IPS-20b (cell line): ENCODE measurements around the gene ZNF512B.
"Not testable (repeated sequence)": the region's sequence is repeated elsewhere in the genome, so short reads cannot be mapped to it uniquely, and the experiment has no call there.

Experiments used
- H3K27ac ChIP-seq: one replicate; pipeline ENCODE4 v1.5.1; 2013; ENCODE audit warnings: low read length
- H3K27me3 ChIP-seq: 2 replicates; pipeline ENCODE4 v1.6.1; 2013; ENCODE audit warnings: mild to moderate bottlenecking, low read length, inconsistent platforms; ENCODE audit not compliant: insufficient read depth
- H3K36me3 ChIP-seq: 2 replicates; pipeline ENCODE4 v1.6.1; 2013; ENCODE audit warnings: low read depth, mild to moderate bottlenecking, inconsistent platforms, low read length, moderate library complexity; ENCODE audit not compliant: insufficient read depth
- H3K4me1 ChIP-seq: 2 replicates; pipeline ENCODE4 v1.6.1; 2013; ENCODE audit warnings: mild to moderate bottlenecking, control low read depth, inconsistent platforms, low read length, moderate library complexity; ENCODE audit not compliant: insufficient read depth
- H3K4me3 ChIP-seq: 2 replicates; pipeline ENCODE4 v1.5.1; 2013; ENCODE audit warnings: mild to moderate bottlenecking, low read length, inconsistent platforms
- H3K9ac ChIP-seq: 2 replicates; pipeline ENCODE4 v1.6.1; 2013; ENCODE audit warnings: low read depth, mild to moderate bottlenecking, inconsistent platforms, low read length, moderate library complexity
- H3K9me3 ChIP-seq: 2 replicates; pipeline ENCODE4 v1.6.1; 2013; ENCODE audit warnings: mild to moderate bottlenecking, low read depth, low read length, inconsistent platforms; ENCODE audit not compliant: insufficient read depth

Gene ZNF512B, protein sequence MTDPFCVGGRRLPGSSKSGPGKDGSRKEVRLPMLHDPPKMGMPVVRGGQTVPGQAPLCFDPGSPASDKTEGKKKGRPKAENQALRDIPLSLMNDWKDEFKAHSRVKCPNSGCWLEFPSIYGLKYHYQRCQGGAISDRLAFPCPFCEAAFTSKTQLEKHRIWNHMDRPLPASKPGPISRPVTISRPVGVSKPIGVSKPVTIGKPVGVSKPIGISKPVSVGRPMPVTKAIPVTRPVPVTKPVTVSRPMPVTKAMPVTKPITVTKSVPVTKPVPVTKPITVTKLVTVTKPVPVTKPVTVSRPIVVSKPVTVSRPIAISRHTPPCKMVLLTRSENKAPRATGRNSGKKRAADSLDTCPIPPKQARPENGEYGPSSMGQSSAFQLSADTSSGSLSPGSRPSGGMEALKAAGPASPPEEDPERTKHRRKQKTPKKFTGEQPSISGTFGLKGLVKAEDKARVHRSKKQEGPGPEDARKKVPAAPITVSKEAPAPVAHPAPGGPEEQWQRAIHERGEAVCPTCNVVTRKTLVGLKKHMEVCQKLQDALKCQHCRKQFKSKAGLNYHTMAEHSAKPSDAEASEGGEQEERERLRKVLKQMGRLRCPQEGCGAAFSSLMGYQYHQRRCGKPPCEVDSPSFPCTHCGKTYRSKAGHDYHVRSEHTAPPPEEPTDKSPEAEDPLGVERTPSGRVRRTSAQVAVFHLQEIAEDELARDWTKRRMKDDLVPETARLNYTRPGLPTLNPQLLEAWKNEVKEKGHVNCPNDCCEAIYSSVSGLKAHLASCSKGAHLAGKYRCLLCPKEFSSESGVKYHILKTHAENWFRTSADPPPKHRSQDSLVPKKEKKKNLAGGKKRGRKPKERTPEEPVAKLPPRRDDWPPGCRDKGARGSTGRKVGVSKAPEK

DNA sequence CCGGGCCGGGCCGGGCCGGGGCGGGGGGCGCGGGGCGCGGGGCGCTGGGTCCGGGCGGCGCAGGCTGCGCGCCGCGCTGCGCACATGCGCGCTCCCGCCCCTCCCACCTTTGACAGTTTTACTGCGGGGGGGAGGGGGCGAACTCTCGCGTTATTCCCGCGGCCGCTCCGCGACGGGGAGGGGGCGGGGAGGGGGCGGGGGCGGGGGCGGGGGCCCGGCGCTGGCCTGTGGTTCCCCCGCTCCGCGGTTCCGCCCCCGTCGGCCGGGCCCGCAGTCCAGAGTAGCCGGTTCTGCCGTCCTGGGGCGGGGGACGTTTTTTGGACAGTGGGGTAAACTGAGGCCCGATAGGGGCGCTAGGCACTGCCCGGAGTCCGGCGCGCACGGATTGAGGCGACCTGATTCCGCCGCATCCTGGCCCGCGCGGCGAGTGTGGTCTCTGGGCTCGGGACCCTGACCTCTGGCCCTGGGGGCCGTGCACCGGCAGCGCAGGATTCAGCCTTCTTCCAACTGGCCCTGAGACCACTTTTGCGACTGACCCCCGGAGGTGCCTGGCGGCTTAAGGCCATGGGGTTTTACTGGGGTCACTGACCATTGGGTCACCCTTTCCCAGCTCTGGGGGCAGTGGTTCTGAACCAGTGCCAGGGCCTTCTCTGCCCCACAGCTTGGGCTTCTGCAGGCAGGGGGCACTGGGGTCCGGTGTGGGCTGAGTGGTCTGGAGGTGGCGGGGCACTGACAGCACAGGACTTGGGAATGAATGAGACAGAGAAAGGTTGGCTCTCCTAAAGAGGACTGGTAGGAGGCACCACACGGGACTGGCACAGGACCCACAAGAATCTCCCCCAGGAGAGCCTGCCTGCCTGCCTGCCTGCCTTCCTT lies at the start of gene ZNF512B:
Gene ZNF512B (minus strand): TSS at position 93 of the 876 bp plus-strand sequence. CDS start 1,980 bp downstream, outside the sequence.
- peaks cover 24% of the 10 kb centered on the region for H3K36me3 ChIP-seq
- peak within 1 kb of the TSS; percentile 88 for H3K9ac ChIP-seq
- H3K27me3 ChIP-seq, result peaks cover 20% of the 10 kb centered on the region
- no peaks in the 10 kb centered on the region for H3K9me3 ChIP-seq
- H3K27ac ChIP-seq, result no peak within 1 kb of the TSS
- no peaks in the 10 kb centered on the region for H3K4me1 ChIP-seq
- H3K4me3 ChIP-seq, result peak within 1 kb of the TSS; percentile 80

DNA sequence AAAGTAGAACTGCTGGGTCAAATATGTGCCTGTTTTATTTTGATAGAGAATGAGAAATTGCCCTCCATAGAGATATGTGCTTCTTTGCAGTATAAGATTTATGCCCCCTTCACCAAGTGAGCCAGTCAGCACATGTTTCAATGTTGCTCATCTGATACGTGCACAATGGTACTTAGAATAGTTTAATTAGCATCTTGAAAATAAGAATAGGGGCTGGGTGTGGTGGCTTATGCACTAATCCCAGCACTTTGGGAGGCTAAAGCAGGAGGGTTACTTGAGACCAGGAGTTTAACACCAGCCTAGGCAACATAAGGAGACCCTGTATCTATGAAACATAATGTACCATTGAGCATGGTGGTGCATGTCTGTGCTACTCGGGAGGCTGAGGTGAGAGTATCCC lies 45.9 kb upstream of the ZNF512B start:
- Histone ChIP-seq H3K27me3 (no peaks in the 10 kb centered on the region), H3K9me3 (no peaks in the 10 kb centered on the region), H3K4me1 (no peaks in the 10 kb centered on the region), H3K9ac (no peak overlapping the region), H3K4me3 (no peak overlapping the region), H3K36me3 (peaks cover 73% of the 10 kb centered on the region), H3K27ac (no peak overlapping the region)

DNA sequence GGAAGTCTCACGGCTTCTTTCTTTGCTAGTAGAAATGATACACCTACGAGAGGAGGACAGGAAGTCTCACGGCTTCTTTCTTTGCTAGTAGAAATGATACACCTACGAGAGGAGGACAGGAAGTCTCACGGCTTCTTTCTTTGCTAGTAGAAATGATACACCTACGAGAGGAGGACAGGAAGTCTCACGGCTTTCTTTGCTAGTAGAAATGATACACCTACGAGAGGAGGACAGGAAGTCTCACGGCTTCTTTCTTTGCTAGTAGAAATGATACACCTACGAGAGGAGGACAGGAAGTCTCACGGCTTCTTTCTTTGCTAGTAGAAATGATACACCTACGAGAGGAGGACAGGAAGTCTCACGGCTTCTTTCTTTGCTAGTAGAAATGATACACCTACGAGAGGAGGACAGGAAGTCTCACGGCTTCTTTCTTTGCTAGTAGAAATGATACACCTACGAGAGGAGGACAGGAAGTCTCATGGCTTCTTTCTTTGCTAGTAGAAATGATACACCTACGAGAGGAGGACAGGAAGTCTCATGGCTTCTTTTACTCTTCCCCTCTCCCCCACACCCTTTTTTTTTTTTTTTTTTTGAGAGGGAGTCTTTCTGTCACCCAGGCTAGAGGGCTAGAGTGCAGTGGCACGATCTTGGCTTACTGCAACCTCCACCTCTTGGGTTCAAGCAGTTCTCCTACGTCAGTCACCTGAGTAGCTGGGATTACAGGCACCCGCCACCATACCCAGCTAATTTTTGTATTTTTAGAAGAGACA lies 42.8 kb upstream of the ZNF512B start:
- H3K4me3 ChIP-seq, H3K9ac ChIP-seq, H3K27ac ChIP-seq, H3K27me3 ChIP-seq, H3K4me1 ChIP-seq, H3K9me3 ChIP-seq: not testable (repeated sequence)
- peaks cover 74% of the 10 kb centered on the region for H3K36me3 ChIP-seq

DNA sequence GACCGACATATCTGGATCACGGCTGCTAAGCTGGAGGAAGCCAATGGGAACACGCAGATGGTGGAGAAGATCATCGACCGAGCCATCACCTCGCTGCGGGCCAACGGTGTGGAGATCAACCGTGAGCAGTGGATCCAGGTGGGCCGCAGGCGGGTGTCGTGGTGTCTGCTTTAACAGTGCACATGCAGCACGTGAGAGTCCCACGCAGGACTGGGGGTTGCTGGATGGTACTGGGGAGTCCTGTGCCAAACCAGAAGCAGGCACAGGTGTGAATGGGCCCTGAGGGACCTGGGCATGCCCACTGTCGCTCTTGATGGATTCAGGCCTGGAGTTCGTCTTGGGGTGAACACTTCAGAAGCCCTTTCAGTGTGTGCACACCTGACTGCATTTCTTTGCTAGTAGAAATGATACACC lies 41.6 kb upstream of the ZNF512B start:
- Histone ChIP-seq H3K27me3 (no peaks in the 10 kb centered on the region), H3K36me3 (peaks cover 77% of the 10 kb centered on the region), H3K4me1 (no peaks in the 10 kb centered on the region), H3K4me3 (no peak overlapping the region), H3K9ac (no peak overlapping the region), H3K27ac (no peak overlapping the region), H3K9me3 (no peaks in the 10 kb centered on the region)

DNA sequence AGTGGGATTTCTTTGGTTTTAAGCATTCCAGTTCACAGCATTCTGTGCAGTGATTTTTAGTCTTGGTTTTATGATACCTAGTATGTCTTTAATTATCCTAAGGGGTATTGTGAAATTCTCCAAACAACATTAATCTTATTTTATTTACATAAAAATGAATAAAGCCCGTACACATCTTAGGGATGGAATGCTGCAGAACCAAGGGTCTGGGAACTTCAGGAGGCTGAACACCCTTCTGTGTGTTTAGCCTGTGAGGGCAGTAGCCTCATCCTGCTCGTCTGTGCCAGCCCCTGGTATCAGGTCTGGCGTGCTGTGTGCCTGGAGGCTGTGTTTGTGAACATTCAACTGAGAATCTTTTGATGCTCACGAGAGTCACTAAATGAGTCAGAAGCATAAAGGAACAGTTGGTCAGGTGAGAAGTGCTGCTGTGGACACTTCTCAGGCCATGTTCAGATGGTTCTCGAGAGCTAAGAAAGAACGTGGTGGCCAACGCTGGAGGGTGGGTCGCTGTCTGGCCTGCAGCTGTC lies 41.0 kb upstream of the ZNF512B start:
- H3K9ac ChIP-seq, result no peak overlapping the region
- H3K4me3 ChIP-seq, result no peak overlapping the region
- no peaks in the 10 kb centered on the region for H3K4me1 ChIP-seq
- peaks cover 79% of the 10 kb centered on the region for H3K36me3 ChIP-seq
- no peaks in the 10 kb centered on the region for H3K27me3 ChIP-seq
- no peak overlapping the region for H3K27ac ChIP-seq
- no peaks in the 10 kb centered on the region for H3K9me3 ChIP-seq

DNA sequence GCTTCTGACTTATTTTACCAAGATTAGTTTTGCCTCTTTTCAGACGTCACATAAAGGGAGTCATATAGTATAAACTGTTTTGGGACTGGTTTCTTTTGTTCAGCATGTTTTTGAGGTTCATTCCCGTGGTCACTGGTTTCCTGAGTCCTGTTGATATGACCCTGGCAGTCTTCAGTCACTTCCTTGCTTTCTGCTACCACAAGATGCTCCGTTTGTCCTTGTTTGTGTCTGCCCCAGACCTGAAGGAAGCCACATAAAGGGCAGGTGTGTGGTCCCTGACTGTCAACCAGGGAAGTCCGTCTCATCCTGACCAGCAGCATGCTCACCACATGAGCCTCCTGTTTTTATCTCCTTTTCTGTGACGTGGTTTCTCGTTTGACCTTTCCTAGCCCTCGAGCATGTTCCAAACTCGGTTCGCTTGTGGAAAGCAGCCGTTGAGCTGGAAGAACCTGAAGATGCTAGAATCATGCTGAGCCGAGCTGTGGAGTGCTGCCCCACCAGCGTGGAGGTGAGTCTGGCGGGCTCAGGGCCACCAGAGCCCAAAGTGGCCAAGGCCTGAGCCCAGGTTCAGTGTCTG lies 40.2 kb upstream of the ZNF512B start:
- H3K9ac ChIP-seq, result no peak overlapping the region
- H3K27ac ChIP-seq, result no peak overlapping the region

DNA sequence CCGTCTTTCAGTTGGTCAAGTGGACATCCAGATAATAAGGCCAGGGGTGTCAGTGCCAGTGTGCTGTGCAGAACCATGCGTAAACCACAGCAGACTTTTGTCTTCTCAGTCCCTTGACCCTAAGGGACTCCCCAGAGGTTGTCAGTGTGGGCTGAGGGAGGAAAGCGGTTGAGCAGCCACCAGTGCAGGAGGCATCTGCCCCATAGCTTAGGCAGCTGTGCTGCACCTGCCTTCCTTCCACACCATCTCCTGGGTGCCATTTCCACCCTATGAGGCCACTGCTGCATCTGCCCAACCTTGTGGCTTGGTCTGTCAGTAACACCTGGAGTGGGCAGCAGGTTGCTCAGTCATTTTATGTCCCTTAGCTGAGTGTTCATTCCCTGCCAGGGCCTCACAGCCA lies 37.2 kb upstream of the ZNF512B start:
- Histone ChIP-seq H3K27ac (no peak overlapping the region), H3K9me3 (no peaks in the 10 kb centered on the region), H3K27me3 (no peaks in the 10 kb centered on the region), H3K36me3 (peaks cover 80% of the 10 kb centered on the region), H3K4me1 (no peaks in the 10 kb centered on the region), H3K9ac (no peak overlapping the region), H3K4me3 (no peak overlapping the region)

More for the DNA sequence above, 40.2 kb upstream of the ZNF512B start:
- Histone ChIP-seq H3K36me3 (peaks cover 79% of the 10 kb centered on the region), H3K4me1 (no peaks in the 10 kb centered on the region), H3K27me3 (no peaks in the 10 kb centered on the region), H3K9me3 (no peaks in the 10 kb centered on the region), H3K4me3 (no peak overlapping the region)

DNA sequence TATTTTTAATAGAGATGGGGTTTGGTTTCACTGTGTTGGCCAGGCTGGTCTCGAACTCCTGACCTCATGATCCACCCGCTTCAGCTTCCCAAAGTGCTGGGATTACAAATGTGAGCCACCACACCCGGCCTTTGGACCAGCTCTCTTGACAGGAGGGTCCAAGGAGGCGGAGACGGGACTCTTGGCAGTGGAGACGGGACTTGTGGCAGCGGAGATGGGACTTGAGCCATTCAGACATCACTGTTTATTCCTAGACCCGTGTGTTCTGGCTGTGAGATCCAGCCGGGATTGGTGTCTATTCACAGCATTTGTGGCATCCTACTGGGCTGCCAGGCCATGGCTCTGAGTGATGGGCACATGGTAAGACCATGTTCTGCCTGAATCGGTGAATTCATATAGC lies 36.8 kb upstream of the ZNF512B start:
- Histone ChIP-seq H3K4me1 (no peaks in the 10 kb centered on the region), H3K9ac (no peak overlapping the region), H3K27me3 (no peaks in the 10 kb centered on the region), H3K36me3 (peaks cover 83% of the 10 kb centered on the region), H3K4me3 (no peak overlapping the region), H3K27ac (no peak overlapping the region), H3K9me3 (no peaks in the 10 kb centered on the region)

DNA sequence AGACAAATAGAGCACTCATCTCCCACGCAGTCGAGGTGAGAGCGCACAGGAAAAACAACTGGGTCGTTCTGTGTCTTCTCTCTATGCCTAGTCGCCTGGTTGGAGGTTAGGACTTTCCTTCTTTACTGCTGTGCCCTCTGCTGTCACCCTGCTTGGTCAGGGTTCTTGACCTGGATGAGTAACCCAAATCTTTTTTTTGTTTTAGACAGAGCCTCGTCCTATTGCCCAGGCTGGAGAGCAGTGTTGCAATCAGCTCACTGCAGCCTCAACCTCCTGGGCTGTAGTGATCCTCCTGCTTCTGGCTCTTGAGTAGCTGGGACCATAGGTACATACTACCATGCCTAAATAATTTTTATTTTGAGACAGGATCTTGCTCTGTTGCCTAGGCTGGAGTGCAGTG lies 35.7 kb upstream of the ZNF512B start:
- Histone ChIP-seq H3K4me3 (no peak overlapping the region), H3K27me3 (no peaks in the 10 kb centered on the region), H3K36me3 (peaks cover 83% of the 10 kb centered on the region)

DNA sequence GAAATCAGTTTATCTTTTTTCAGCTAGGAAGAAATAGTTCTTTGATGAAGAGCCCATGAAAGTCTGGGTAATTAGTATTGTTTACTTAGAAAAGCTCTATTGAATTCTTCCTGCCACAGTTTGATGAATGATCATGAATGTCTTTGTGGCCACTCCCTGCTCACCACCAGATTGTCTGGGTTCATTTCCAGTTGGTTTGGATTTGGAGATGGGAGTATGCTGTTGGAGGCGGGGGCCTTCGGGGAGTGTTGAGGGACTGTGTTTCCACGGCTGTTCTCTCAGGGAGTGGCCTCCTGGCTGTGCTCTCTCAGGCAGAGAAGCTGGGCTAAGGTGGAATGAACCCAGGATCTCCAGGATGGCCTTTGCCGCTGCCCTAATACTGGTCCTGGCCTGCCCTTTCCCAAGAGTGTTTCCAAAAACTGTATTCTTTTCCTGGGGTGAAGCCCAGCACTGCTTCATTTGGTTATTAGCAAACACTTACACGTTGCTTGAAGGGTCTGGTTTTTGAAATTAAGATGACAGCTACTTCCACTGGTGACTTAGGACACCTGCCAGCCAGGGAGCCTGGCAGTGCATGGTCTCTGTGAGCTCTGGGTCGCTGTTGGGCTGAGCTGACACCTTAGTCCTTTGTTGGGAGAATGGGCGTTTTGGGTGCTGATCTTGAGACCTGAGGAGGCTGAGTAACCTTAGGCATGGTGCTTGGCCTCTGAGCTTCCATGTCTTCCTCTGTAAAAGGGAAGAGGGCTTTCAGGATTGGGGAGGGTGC lies 34.4 kb upstream of the ZNF512B start:
- H3K27me3 ChIP-seq, result no peaks in the 10 kb centered on the region
- no peaks in the 10 kb centered on the region for H3K9me3 ChIP-seq
- H3K9ac ChIP-seq, result no peak overlapping the region
- H3K36me3 ChIP-seq, result peaks cover 86% of the 10 kb centered on the region
- no peaks in the 10 kb centered on the region for H3K4me1 ChIP-seq
- no peak overlapping the region for H3K4me3 ChIP-seq
- H3K27ac ChIP-seq, result no peak overlapping the region

More for the DNA sequence above, 35.7 kb upstream of the ZNF512B start:
- H3K9me3 ChIP-seq, result no peaks in the 10 kb centered on the region
- H3K9ac ChIP-seq, result no peak overlapping the region
- no peak overlapping the region for H3K27ac ChIP-seq
- no peaks in the 10 kb centered on the region for H3K4me1 ChIP-seq
